ENCODE data around the gene EXOC3.

The EXOC3 gene

DNA sequence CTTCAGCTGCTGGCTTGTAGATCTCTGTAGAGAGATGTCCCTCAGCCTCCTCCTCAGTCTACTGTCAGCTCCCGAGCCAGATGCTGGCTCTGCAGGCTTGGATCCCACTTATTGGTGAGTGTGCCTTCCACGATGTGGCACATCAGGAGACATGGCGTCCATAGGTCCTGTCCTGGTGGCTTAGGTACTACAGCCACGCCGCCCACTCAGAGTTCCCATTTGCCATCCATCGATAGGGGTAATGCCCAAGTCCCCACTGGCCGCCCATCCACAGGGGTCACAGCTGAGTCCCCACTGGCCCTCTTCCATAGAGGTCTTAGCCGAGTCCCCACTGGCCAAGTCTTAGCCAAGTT is 17.3 kb downstream of the EXOC3 start:
- no peak for DNase-seq (ENCODE audit: low read depth)
- H3K4me3 ChIP-seq (ENCODE audit: low read depth, low read length): no peak overlapping the region
- TF ChIP-seq CTCF (IDR thresholded peaks at IDR 0.05; ENCODE audit: control insufficient read depth, extremely low read depth, insufficient read depth): no peak

DNA sequence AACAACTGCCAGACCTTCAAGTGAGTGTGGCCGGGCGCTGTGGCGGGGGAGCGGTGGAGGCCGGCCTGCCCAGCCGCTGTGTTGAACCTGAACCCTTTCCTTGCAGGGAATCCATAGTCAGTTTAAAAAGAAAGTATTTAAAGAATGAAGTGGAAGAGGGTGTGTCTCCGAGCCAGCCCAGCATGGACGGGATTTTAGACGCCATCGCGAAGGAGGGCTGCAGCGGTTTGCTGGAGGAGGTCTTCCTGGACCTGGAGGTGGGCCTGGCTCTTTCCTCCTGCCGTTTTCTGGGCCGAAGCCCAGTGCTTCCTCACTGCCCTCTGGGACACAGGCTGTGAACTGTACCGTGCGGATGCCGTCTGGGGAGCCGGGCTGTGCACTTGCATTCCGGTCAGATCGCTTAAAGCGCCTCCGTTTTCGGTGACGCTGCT is 19.1 kb downstream of the EXOC3 start:
- no peak for TF ChIP-seq CTCF (IDR thresholded peaks at IDR 0.05; ENCODE audit: control insufficient read depth, extremely low read depth, insufficient read depth)
- H3K4me3 ChIP-seq (ENCODE audit: low read depth, low read length): no peak overlapping the region
- no peak for DNase-seq (ENCODE audit: low read depth)

DNA sequence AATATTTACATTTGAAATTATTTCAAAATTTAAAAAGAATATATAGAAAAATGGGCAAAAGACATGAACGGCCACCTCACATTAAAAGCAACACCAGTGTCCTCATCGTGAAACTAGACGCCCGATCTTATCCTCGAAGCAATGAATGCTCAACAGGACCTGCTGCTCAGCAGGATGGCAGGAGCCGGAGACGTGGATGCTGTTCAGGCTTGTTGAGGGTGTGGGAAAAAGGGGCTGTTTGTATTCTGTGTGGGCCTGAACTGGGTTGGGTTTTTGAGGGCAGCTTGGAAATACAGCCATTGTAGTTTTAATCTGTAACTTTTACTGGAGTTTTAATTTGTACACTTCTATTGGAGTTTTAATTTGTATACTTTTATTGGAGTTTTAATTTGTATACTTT is 20.3 kb downstream of the EXOC3 start:
- no peak for DNase-seq (ENCODE audit: low read depth)
- H3K4me3 ChIP-seq (ENCODE audit: low read depth, low read length): no peak overlapping the region
- TF ChIP-seq CTCF (IDR thresholded peaks at IDR 0.05; ENCODE audit: control insufficient read depth, extremely low read depth, insufficient read depth): no peak

- H3K4me3 ChIP-seq (ENCODE audit: low read depth, low read length): no peak overlapping the region
- no peak for TF ChIP-seq CTCF (IDR thresholded peaks at IDR 0.05; ENCODE audit: control insufficient read depth, extremely low read depth, insufficient read depth)
- no peak for DNase-seq (ENCODE audit: low read depth)
These were observed 21.0 kb downstream of the EXOC3 start for GRCh38 chr5:463952-464351.

DNA sequence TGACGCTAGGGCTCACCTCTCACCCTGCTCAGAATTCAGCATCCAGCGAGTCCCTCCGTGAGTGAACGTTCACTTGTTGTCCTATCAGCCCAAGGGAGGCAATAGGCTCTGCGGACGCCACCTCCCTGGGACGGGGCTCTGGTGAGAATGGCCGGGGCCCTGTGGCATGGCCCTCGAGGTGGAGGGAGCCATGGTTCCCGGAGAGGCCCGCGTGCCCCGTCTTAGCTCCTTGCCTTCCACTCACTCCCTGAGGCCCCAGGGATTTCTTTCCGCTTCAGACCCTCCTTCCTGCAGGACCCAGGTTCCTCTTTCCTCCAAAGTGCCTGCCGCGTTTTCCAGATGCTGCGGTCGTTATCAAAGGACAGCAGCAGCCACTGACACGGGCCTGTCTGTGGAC is 21.5 kb downstream of the EXOC3 start:
- no peak for TF ChIP-seq CTCF (IDR thresholded peaks at IDR 0.05; ENCODE audit: control insufficient read depth, extremely low read depth, insufficient read depth)
- no peak for DNase-seq (ENCODE audit: low read depth)
- no peak overlapping the region for H3K4me3 ChIP-seq (ENCODE audit: low read depth, low read length)

DNA sequence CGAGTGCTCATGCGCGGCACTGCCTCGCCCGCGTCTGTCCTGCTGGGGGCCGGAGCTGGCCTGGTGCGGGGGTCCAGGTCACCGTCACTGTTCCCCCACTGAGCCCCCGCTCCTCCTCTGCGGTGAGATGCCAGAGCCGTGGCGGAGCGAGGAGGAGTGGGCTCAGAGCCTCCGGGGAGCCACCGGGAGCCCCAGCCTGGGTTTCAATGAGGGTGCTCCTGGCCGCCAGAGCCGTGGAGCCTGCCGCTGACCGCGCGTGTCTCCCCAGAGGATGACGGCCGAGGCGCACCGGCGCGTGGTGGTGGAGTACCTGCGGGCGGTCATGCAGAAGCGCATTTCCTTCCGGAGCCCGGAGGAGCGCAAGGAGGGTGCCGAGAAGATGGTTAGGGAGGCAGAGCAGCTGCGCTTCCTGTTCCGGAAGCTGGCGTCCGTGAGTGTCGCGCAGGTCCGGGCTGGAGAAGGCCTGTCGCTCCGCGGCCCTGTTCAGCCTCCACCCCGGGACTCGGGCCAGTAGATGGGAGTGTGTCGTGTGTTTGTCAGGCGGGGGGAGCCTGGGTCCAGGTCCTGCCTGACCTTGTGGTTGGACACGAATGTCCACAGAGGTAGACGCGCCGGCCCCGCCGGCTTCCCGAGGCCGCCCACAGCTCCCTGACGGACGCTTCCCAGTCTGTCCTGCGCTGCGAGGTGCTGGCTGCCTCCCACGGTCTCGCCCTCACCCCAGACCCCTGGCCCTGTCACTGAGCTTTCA is 22.0 kb downstream of the EXOC3 start:
- no peak for DNase-seq (ENCODE audit: low read depth)
- no peak for TF ChIP-seq CTCF (IDR thresholded peaks at IDR 0.05; ENCODE audit: control insufficient read depth, extremely low read depth, insufficient read depth)
- H3K4me3 ChIP-seq (ENCODE audit: low read depth, low read length): no peak overlapping the region
